ENCODE data around the gene USP27X. TPM values are rescaled to one million over a fixed set of nuclear protein-coding genes. Genes with fewer than 3 reads are reported as not detected.
A peak's percentile ranks its signal among the peaks of the same experiment; 100 is the strongest.

Gene USP27X
- total and polyA plus RNA-seq, 2 of the 8 experiments (the other 6 are each of a cell fraction or from before 2014, with no cell fraction given): 3.8 to 4.7 TPM

GRCh38 chrX:49915361-49916222, 36.3 kb downstream of the USP27X start:
- Histone ChIP-seq H3K4me3 (ENCODE audit: extremely low read depth in 1 of 4, insufficient read depth in 2 of 4, low read depth in 3 of 4, low read length in 4 of 4) (no peak overlapping the region), H2BK5ac (ENCODE audit: low read depth, low read length) (no peak overlapping the region), H3K23ac (ENCODE audit: insufficient read length) (no peak overlapping the region), H3K4ac (replicated peaks; ENCODE audit: insufficient read length, low read depth, low read length) (no peak overlapping the region), H4K91ac (replicated peaks; ENCODE audit: insufficient read length, low read length) (no peak overlapping the region), H3K79me1 (ENCODE audit: low read depth, low read length) (no peaks in the 10 kb centered on the region), H4K5ac (ENCODE audit: insufficient read length, low read depth, low read length) (no peak overlapping the region), H3K18ac (ENCODE audit: extremely low read depth, low read length) (no peak overlapping the region), H3K4me2 (ENCODE audit: insufficient read depth in 1 of 2, low read depth in 2 of 2, low read length in 2 of 2) (no peak overlapping the region), H2BK120ac (replicated peaks; ENCODE audit: low read depth, low read length) (no peak overlapping the region), H4K8ac (ENCODE audit: extremely low read depth, insufficient read depth, low read length) (no peak overlapping the region), H2BK20ac (ENCODE audit: low read length) (no peak overlapping the region), H2AFZ (ENCODE audit: low read length) (no peak overlapping the region), H2BK15ac (ENCODE audit: low read length) (no peak overlapping the region), H3K36me3 (ENCODE audit: control insufficient read depth in 2 of 4, insufficient read depth in 4 of 4, low read length in 3 of 4) (no peaks in the 10 kb centered on the region), H3K23me2 (ENCODE audit: low read depth, low read length) (no peaks in the 10 kb centered on the region), H3K4me1 (replicated peaks in 1 of 4; ENCODE audit: control insufficient read depth in 3 of 4, insufficient read depth in 4 of 4, low read length in 3 of 4) (no peaks in the 10 kb centered on the region), H3K9me3 (ENCODE audit: insufficient read depth in 2 of 2, low read depth in 1 of 2, low read length in 1 of 2) (no peaks in the 10 kb centered on the region), H3K14ac (ENCODE audit: insufficient read length) (no peak overlapping the region), H3K27me3 (replicated peaks in 1 of 4; ENCODE audit: control insufficient read depth in 3 of 4, extremely low read depth in 1 of 4, insufficient read depth in 3 of 4, low read length in 3 of 4) (no peaks in the 10 kb centered on the region), H4K20me1 (replicated peaks in 1 of 2; ENCODE audit: control insufficient read depth in 1 of 2, insufficient read depth in 2 of 2, low read length in 2 of 2) (no peaks in the 10 kb centered on the region), H2BK12ac (ENCODE audit: low read depth, low read length) (no peak overlapping the region), H3K56ac (replicated peaks; ENCODE audit: insufficient read length, low read depth, low read length) (no peak overlapping the region), H3K27ac (ENCODE audit: low read depth, low read length) (no peak overlapping the region), H3K9ac (replicated peaks in 1 of 4; ENCODE audit: extremely low read depth in 1 of 4, low read depth in 3 of 4, low read length in 3 of 4) (no peak overlapping the region), H3K79me2 (ENCODE audit: control insufficient read depth in 1 of 2, insufficient read depth in 2 of 2, low read length in 2 of 2) (no peaks in the 10 kb centered on the region), H2AK5ac (ENCODE audit: low read depth, low read length) (no peak overlapping the region)
- WGBS, 2 experiments (ENCODE audit: extremely low coverage in 1 of 2, insufficient coverage in 1 of 2, insufficient read length in 1 of 2, insufficient replicate concordance in 2 of 2, low coverage in 1 of 2, low lambda C conversion rate in 2 of 2, missing lambda C conversion rate in 1 of 2): 42% methylated on average over 7 of the region's 8 CpGs; no CpG with 5 or more reads in 1 of the 2 experiments
- ChIA-PET CTCF (ENCODE audit: partially characterized antibody) (interaction anchor here (0.7 to 2.8 kb wide), 7 partner anchors 10 to 295 kb away, joined by 3 to 18 read pairs (median 5); no protein-coding TSS in a partner anchor), POLR2A (ENCODE audit: partially characterized antibody) (no interaction called here)
- TF ChIP-seq SUZ12 (IDR thresholded peaks at IDR 0.05; ENCODE audit: low read length) (no peak), CTCF (IDR thresholded peaks at IDR 0.05; ENCODE audit: control extremely low read depth in 1 of 3, insufficient read depth in 1 of 3, low read depth in 1 of 3, low read length in 3 of 3) (peak in 2 of 3 experiments; percentile 57 to 67; a peak in 3 of 4 replicates), RAD21 (IDR thresholded peaks at IDR 0.05 in 1 of 2, conservative IDR thresholded peaks at IDR 0.05 in 1 of 2; ENCODE audit: low read depth in 2 of 2, low read length in 2 of 2) (peak; percentile 63 to 77)
- peak; percentile 74 for FAIRE-seq
- no peak for DNase-seq (ENCODE audit: low read depth in 1 of 2, low spot score in 2 of 2)
